HAP-1 (cell line): Measurements from ENCODE around the gene RARG.
"Not testable (repeated sequence)": the region's sequence is repeated elsewhere in the genome, so short reads cannot be mapped to it uniquely, and the experiment has no call there.

Source experiments
- DNase-seq, 2 experiments: peaks; one replicate each; pipeline ENCODE4 v3.0.0-alpha.2; 2016 to 2020; ENCODE audit warnings: low spot score in 2 of 2
- H3K27me3 ChIP-seq: fragments of 250-450 bp; sonication (Bioruptor Pico); 2 replicates; pipeline ENCODE4 v1.5.1; 2020; ENCODE audit warnings: low read depth, mild to moderate bottlenecking, moderate library complexity
- H3K36me3 ChIP-seq: fragments of 250-450 bp; sonication (Bioruptor Pico); replicated peaks from 2 replicates; pipeline ENCODE4 v1.5.1; 2020; ENCODE audit warnings: mild to moderate bottlenecking
- H3K4me1 ChIP-seq: fragments of 250-450 bp; sonication (Bioruptor Pico); 2 replicates; pipeline ENCODE4 v1.5.1; 2020; ENCODE audit warnings: mild to moderate bottlenecking
- H3K4me3 ChIP-seq: fragments of 250-450 bp; sonication (Bioruptor Pico); 2 replicates; pipeline ENCODE4 v1.5.1; 2020; ENCODE audit warnings: mild to moderate bottlenecking, moderate library complexity
- H3K9me3 ChIP-seq: fragments of 250-450 bp; sonication (Bioruptor Pico); 2 replicates; pipeline ENCODE4 v1.5.1; 2020; ENCODE audit warnings: mild to moderate bottlenecking, moderate library complexity
- in situ Hi-C: fragments of 300-500 bp; cut with MboI; formaldehyde crosslinking; loops from 3 replicates; pipeline ENCODE4 v1.14.3; 2020; ENCODE audit warnings: low sequenced_read_pairs, inconsistent platforms, mixed read lengths

The RARG gene

DNA sequence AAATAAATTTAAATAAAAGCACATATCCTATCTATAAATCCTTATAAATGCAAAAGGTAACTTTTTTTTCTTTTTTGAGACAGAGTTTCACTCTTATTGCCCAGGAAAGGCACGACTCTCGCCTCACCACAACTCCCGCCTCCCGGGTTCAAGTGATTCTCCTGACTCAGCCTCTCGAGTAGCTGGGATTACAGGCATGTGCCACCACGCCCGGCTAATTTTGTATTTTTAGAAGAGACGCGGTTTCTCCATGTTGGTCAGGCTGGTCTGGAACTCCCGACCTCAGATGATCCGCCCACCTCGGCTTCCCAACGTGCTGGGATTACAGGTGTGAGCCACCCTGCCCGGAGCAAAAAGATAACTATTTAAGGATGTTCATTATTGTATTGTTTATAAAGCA, 53.2 kb downstream of the RARG start:
- H3K4me3 ChIP-seq, in situ Hi-C loops: not testable (repeated sequence)
- H3K36me3 ChIP-seq: peaks cover 21% of the 10 kb centered on the region

DNA sequence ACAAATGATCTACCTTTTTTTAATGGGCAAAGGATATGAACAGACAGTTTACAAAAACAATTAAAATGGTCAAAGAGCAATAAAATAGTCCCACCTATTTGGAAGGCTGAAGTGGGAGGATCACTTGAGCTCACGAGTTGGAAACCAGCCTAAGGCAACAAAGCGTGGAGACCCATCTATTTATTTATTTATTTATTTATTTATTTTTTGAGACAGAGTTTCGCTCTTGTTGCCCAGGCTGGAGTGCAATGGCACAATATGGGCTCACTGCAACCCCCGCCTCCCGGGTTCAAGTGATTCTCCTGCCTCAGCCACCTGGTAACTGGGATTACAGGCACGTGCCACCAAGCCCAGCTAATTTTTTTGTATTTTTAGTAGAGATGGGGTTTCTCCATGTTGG, 54.6 kb downstream of the RARG start:
- peaks cover 12% of the 10 kb centered on the region for H3K4me1 ChIP-seq
- H3K36me3 ChIP-seq, H3K27me3 ChIP-seq, DNase-seq, in situ Hi-C loops, H3K4me3 ChIP-seq, H3K9me3 ChIP-seq: not testable (repeated sequence)

More for the DNA sequence above, 53.2 kb downstream of the RARG start:
- peaks cover 12% of the 10 kb centered on the region for H3K4me1 ChIP-seq
- H3K27me3 ChIP-seq, H3K9me3 ChIP-seq, DNase-seq: not testable (repeated sequence)

DNA sequence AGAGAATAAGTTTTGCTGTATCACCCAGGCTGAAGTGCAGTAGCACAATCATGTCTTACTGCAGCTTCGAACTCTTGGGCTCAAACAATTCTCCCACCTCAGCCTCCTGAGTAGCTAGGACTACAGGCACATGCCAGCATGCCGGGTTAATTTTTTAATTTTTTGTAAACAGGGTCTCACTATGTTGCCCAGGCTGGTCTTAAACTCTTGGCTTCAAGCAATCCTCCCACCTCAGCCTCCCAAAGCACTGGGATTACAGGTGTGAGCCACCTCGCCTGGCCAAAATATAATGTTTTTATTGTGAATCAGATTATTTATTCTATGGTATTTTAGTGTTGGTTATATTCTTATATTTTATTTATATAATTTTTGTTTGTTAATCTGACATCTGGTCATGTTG, 55.3 kb downstream of the RARG start:
- in situ Hi-C loops: no loop called here
- Histone ChIP-seq H3K4me1 (peaks cover 12% of the 10 kb centered on the region), H3K9me3 (no peaks in the 10 kb centered on the region)

DNA sequence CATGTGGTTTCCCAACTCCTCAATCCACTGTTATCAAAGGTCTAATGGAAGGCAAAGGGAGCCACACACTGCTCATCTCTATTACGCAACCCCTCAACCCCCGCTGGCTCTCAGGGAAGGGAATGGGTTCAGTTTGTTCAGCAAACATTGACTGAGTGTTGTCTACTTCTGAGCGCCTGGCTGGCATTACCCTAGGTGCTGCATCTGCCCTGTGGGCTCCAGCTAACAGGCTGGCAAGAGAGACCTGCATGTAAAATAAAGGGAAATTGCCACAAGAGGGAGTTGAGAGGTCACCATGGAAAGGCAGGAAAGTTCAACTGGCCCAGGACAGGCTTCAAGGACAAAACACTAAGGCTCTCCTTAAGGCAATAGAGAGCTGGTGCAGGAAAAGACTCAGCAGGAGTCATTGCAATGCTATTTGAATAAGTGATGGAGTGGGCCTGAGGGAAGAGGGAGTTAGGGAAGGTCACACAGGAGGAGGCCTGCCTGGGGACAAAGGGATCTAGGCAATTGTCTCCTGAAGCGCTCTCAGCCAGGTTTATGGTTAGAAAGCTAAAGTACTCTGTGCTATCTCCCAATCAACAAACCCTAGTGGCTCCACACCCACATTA, 57.0 kb downstream of the RARG start:
- Histone ChIP-seq H3K4me3 (no peak overlapping the region), H3K36me3 (no peaks in the 10 kb centered on the region), H3K9me3 (no peaks in the 10 kb centered on the region), H3K4me1 (peaks cover 11% of the 10 kb centered on the region), H3K27me3 (no peaks in the 10 kb centered on the region)
- in situ Hi-C loops: no loop called here
- DNase-seq: no peak

More for the DNA sequence above, 55.3 kb downstream of the RARG start:
- H3K36me3 ChIP-seq: peaks cover under 1% of the 10 kb centered on the region
- no peak for DNase-seq
- no peaks in the 10 kb centered on the region for H3K27me3 ChIP-seq
- no peak overlapping the region for H3K4me3 ChIP-seq

DNA sequence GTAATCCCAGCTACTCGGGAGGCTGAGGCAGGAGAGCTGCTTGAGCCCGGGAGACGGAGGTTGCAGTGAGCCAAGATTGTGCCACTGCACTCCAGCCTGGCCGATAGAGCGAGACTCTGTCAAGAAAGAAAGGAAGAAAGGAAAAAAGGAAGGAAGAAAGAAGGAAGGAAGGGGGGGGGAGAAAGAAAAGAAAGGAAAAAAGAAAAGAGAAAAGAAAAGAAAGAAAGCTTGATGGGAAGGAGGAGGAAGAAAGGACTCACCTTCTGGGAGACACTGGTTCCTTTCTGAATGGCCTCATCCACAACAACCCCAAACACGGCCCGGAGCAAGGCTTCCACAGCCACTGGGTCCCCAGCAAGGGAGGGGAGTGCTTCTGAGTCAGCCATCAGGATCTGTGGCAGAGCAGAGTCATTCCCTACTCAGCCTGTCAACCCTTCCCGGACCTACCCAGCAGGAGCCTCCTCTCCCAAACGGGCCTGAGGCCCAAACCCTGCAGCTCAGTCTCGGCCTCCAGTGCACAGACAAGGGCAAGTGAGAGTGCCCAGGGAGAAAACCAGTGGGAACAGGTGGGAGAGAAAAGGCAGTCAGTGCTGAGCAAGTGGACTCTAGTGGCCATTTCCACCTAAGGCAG, 58.8 kb downstream of the RARG start:
- Histone ChIP-seq H3K4me3 (no peak overlapping the region), H3K4me1 (peaks cover 4% of the 10 kb centered on the region), H3K9me3 (no peaks in the 10 kb centered on the region), H3K36me3 (no peaks in the 10 kb centered on the region), H3K27me3 (no peaks in the 10 kb centered on the region)
- DNase-seq: no peak
- in situ Hi-C loops: no loop called here

DNA sequence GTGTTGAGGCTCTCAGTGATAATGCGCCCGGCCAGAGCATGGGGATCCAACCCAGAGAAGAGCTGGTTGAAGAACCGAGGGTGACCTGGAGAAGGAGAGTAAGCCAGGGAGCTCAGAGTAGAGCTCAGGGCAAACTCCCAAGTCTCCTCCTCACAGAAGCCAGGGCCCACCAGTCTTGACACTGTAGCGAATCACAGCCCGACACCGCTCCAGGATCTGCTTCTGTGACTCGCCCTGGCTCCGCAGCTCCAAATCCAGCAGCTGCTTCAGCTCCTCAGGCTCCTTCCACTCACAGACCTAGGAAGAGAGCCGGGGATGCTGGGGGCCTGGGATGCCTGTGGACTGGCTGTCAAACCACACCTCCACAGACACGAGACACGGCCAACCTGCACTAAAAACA, 59.7 kb downstream of the RARG start:
- H3K36me3 ChIP-seq: no peaks in the 10 kb centered on the region
- no peaks in the 10 kb centered on the region for H3K9me3 ChIP-seq
- H3K4me1 ChIP-seq: peaks cover 4% of the 10 kb centered on the region
- in situ Hi-C loops: no loop called here
- H3K27me3 ChIP-seq: no peaks in the 10 kb centered on the region
- H3K4me3 ChIP-seq: no peak overlapping the region
- no peak for DNase-seq

DNA sequence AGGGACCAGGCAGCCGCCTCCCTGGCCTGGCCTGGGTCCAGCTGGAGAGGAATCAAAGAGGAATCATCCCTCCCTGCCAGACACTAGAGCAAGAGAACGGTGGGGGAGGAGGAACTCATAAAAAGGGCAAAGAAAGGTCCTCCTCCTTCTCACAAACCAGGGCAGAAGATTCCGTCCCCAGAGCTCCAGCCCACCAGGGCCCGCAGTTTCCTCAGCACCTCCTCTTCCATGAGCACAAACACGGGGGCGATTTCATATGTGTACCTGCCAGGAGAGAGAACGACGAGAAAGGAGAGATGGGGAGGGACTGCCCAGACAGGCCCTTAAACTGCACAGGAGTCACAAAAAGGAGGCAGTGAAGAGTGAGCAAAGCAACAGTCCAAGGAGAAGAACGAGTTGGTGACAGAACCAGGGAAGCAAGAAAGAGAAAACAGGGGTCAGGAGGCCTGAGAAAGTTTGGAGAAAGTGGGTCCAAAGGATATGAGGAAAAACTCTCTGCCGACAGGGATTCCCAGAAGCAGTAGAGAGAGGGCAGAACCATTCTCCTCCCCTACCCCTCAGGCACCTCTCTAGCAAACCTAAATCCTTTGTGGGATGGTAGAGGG, 60.2 kb downstream of the RARG start:
- in situ Hi-C loops: no loop called here
- DNase-seq: no peak
- Histone ChIP-seq H3K4me1 (peaks cover 4% of the 10 kb centered on the region), H3K4me3 (no peak overlapping the region), H3K9me3 (no peaks in the 10 kb centered on the region), H3K36me3 (no peaks in the 10 kb centered on the region; the same call in 1 of the 2 replicates), H3K27me3 (no peaks in the 10 kb centered on the region)

DNA sequence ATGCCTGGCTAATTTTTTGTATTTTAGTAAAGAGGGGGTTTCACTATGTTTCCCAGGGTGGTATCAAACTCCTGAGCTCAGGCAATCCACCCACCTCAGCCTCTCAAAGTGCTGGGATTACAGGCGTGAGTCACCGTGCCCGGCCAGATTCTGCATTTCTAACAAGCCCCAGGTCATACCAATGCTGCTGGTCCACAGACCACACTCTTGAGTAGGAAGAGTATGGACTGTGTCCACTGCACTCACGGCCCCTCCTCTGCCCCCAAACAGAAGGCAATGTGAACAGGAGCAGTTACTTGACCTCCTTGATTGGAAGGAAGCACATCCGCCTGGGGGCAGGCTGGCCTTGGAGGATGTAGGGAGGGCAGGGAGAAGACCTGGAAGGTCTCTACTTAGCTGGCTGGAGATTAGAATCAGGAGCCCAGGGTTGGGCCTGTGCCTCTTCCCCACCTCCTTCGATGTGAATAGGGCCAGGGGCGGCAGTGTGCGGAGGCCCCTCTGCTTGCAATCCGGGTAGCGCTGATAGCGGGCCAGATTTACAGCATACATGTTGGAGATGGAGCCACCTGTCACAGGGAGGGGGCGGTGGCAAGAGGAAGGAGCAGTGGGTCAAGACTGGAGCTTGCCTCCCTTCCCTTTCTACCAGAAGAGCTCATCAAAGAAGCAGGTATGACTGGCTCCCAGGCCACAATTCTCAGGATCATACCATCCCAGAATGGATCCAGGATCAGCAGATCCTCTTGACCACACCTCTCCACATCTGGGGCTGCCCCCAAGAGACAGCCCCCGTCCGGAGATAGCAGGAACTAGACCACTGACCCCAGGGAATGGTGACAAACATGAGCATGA, 60.9 kb downstream of the RARG start:
- DNase-seq: no peak
- in situ Hi-C loops: no loop called here
- H3K27me3 ChIP-seq: no peaks in the 10 kb centered on the region
- peaks cover 4% of the 10 kb centered on the region for H3K4me1 ChIP-seq
- no peak overlapping the region for H3K4me3 ChIP-seq
- no peaks in the 10 kb centered on the region for H3K9me3 ChIP-seq
- no peaks in the 10 kb centered on the region; the same call in 1 of the 2 replicates for H3K36me3 ChIP-seq

DNA sequence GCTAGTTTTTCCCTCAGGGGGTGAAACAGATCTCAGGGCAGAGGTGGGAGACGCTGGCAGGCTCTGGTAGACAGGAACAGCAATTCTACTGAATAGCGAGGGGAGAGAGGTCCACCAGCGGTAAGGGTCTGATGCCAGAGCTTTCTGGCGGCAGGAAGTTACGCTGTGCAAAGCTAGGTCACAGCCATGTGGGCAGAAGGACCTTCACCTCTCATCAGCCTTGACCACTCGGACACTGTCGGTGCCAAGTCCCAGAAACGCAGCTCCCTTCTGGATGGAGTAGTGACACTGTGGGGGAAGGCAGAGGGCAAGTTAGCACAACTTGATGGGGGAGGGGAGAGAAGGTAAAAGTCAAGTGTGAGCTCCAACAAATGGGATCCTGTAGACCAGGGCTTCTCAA, 61.8 kb downstream of the RARG start:
- no peak for DNase-seq
- Histone ChIP-seq H3K36me3 (no peaks in the 10 kb centered on the region; the same call in 1 of the 2 replicates), H3K9me3 (no peaks in the 10 kb centered on the region), H3K4me1 (peaks cover 1% of the 10 kb centered on the region; the same call in 1 of the 2 replicates), H3K4me3 (no peak overlapping the region), H3K27me3 (no peaks in the 10 kb centered on the region)
- in situ Hi-C loops: no loop called here

DNA sequence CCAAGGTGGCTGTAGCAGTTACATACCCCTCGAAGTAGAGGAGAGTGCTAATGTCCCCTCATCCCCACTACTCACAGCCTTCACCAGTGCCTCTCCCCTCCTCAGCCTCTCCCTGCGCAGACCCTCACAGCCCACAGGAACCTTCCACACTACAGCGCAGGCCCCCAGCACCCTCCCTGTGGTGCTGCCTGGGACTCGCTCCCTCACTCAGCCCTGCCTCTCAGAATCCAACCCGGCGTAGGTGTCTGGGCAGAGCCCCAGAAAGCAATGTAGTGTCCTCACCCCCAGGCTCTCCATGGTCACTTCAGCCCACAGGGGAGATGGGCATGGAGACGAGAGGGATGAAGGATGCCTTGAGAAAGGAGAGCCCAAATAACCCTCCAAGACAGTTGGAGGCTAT, 62.4 kb downstream of the RARG start:
- Histone ChIP-seq H3K9me3 (no peaks in the 10 kb centered on the region), H3K36me3 (no peaks in the 10 kb centered on the region; the same call in 1 of the 2 replicates), H3K4me1 (no peaks in the 10 kb centered on the region), H3K4me3 (no peak overlapping the region), H3K27me3 (no peaks in the 10 kb centered on the region)
- in situ Hi-C loops: no loop called here
- no peak for DNase-seq

DNA sequence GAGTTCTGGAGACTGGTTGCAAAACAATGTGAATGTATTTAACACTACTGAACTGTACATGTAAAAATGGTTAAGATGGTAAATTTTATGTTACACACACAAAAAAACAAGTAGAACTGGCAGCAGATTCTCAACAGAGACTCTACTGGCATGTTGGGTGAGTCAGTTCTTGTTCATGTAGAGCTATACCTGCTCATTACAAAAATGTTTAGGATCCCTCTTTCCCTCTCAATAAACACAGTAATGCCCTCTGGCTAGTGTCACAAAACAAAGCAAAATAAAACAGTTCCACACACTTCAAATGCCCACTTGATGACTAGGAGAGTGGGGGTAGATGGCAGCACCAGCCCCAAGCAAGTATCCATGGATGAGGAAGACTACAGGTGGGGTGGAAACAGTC, 65.2 kb downstream of the RARG start:
- Histone ChIP-seq H3K4me3 (no peak overlapping the region), H3K4me1 (no peaks in the 10 kb centered on the region), H3K27me3 (no peaks in the 10 kb centered on the region), H3K36me3 (no peaks in the 10 kb centered on the region; the same call in 1 of the 2 replicates), H3K9me3 (no peaks in the 10 kb centered on the region)
- in situ Hi-C loops: no loop called here
- DNase-seq: no peak

DNA sequence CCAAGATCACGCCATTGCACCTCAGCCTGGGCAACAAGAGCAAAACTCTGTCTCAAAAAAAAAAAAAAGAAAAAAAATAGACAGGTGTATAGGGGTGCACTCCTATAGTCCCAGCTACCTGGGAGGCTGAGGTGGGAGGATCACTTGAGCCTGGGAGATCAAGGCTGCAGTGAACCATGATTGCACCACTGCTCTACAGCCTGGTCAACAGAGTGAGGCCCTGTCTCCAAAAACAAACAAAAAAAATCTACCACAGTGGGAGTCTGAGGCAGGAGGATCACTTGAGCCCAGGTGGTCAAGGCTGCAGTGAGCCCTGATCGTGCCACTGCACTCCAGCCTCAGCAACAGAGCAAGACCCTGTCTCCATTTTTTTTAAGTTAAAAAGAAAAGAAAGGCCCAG, 69.0 kb downstream of the RARG start:
- in situ Hi-C loops, H3K4me3 ChIP-seq, H3K4me1 ChIP-seq, H3K9me3 ChIP-seq, H3K36me3 ChIP-seq, DNase-seq, H3K27me3 ChIP-seq: not testable (repeated sequence)

DNA sequence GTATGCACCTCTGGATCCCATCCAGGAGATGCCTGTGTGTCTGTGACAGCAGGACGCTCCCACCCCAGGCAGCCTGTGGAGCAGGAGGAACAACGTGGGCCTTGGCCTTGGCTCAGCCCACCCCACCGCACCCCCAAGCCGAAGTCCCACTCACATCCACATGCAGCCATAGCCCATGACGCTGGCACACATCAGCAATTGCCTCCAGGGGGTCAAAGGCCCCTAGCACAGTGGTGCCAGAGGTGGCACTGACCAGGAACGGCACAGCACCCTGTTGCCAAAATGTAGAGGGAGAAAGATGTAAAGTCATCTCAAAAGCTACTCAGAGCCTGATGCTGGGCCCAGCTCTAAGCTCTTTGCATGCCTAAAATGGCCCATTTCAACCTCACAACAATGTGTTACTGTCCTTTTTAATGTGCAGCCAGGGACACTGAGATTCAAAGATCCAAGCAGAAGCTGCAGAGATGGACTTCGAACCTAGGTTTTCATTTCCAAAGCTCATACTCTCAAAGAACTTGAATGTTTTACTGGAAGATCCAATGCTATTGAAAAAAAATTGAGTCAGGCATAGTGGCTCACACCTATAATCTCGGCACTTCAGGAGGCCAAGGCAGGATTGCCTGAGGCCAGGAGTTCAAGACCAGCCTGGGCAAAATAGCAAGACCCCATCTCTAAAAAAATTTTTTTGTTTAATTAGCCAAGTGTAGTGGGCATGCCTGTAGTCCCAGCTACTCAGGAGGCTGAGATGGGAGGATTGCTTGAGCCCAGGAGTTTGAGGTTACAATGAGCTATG, 70.7 kb downstream of the RARG start:
- H3K4me1 ChIP-seq: peaks cover 2% of the 10 kb centered on the region; the same call in 1 of the 2 replicates
- no peaks in the 10 kb centered on the region for H3K9me3 ChIP-seq
- H3K27me3 ChIP-seq: no peaks in the 10 kb centered on the region
- DNase-seq: no peak
- in situ Hi-C loops: no loop called here
- no peak overlapping the region for H3K4me3 ChIP-seq
- no peaks in the 10 kb centered on the region for H3K36me3 ChIP-seq
